ENCODE data around the gene GTF3C1.

GRCh38 chr16:27450196-27450549 lies 99.5 kb downstream of the GTF3C1 start:
- TF ChIP-seq CTCF (IDR thresholded peaks at IDR 0.05; ENCODE audit: poor library complexity, severe bottlenecking): no peak
- TF ChIP-seq TAF1 (IDR thresholded peaks at IDR 0.05; ENCODE audit: low read depth): no peak
- no peak for TF ChIP-seq POLR2AphosphoS5 (IDR thresholded peaks at IDR 0.05)
- TF ChIP-seq, protein P1, sequence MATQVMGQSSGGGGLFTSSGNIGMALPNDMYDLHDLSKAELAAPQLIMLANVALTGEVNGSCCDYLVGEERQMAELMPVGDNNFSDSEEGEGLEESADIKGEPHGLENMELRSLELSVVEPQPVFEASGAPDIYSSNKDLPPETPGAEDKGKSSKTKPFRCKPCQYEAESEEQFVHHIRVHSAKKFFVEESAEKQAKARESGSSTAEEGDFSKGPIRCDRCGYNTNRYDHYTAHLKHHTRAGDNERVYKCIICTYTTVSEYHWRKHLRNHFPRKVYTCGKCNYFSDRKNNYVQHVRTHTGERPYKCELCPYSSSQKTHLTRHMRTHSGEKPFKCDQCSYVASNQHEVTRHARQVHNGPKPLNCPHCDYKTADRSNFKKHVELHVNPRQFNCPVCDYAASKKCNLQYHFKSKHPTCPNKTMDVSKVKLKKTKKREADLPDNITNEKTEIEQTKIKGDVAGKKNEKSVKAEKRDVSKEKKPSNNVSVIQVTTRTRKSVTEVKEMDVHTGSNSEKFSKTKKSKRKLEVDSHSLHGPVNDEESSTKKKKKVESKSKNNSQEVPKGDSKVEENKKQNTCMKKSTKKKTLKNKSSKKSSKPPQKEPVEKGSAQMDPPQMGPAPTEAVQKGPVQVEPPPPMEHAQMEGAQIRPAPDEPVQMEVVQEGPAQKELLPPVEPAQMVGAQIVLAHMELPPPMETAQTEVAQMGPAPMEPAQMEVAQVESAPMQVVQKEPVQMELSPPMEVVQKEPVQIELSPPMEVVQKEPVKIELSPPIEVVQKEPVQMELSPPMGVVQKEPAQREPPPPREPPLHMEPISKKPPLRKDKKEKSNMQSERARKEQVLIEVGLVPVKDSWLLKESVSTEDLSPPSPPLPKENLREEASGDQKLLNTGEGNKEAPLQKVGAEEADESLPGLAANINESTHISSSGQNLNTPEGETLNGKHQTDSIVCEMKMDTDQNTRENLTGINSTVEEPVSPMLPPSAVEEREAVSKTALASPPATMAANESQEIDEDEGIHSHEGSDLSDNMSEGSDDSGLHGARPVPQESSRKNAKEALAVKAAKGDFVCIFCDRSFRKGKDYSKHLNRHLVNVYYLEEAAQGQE (IDR thresholded peaks at IDR 0.05; ENCODE audit: borderline replicate concordance): no peak
- no peak for TF ChIP-seq MXI1 (conservative IDR thresholded peaks at IDR 0.05; ENCODE audit: poor library complexity, severe bottlenecking)
- TF ChIP-seq SMC3 (conservative IDR thresholded peaks at IDR 0.05; ENCODE audit: poor library complexity): no peak
- TF ChIP-seq RAD21 (conservative IDR thresholded peaks at IDR 0.05): no peak
- no peak for TF ChIP-seq EP300 (conservative IDR thresholded peaks at IDR 0.05; ENCODE audit: poor library complexity, severe bottlenecking)
- no peak for TF ChIP-seq EZH2 (IDR thresholded peaks at IDR 0.05; ENCODE audit: borderline replicate concordance, insufficient read depth, low read length, poor library complexity, severe bottlenecking)
